H1 (cell line): ENCODE measurements around the gene TEX264.

Source experiments
- CHD2 ChIP-seq: IDR thresholded peaks from 2 replicates; pipeline ENCODE4 v1.6.1; 2012; ENCODE audit warnings: low read length, improper control_type of control experiment
- CTCF ChIP-seq, 3 experiments: IDR thresholded peaks; 1 replicate in 2 of 3; 2 replicates in 1 of 3; pipeline versions ENCODE4 v1.5.1 to v1.6.1; 2011; ENCODE audit warnings: low read length in 3 of 3, mild to moderate bottlenecking in 3 of 3, inconsistent platforms in 2 of 3, low read depth in 1 of 3, moderate library complexity in 1 of 3; ENCODE audit not compliant: insufficient read depth in 1 of 3; ENCODE audit errors: control extremely low read depth in 1 of 3
- EGR1 ChIP-seq: IDR thresholded peaks from 2 replicates; pipeline ENCODE4 v1.6.1; 2011; ENCODE audit warnings: low read depth, low read length, borderline replicate concordance
- EP300 ChIP-seq, 2 experiments: IDR thresholded peaks; 1 replicate in 1 of 2; 2 replicates in 1 of 2; pipeline ENCODE4 v1.6.1; 2011 to 2012; ENCODE audit warnings: low read depth in 2 of 2, low read length in 2 of 2, mild to moderate bottlenecking in 2 of 2, borderline replicate concordance in 1 of 2, inconsistent platforms in 1 of 2, moderate library complexity in 1 of 2
- GABPA ChIP-seq: IDR thresholded peaks from 2 replicates; pipeline ENCODE4 v1.6.1; 2011; ENCODE audit warnings: mild to moderate bottlenecking, low read length, moderate library complexity, borderline replicate concordance; ENCODE audit not compliant: insufficient read depth
- JUND ChIP-seq: IDR thresholded peaks from 2 replicates; pipeline ENCODE4 v1.6.1; 2011; ENCODE audit warnings: mild to moderate bottlenecking, improper control_type of control experiment, low read length
- NANOG ChIP-seq: IDR thresholded peaks from 2 replicates; pipeline ENCODE4 v1.6.1; 2011; ENCODE audit warnings: low read length, low read depth, mild to moderate bottlenecking, inconsistent platforms; ENCODE audit not compliant: insufficient read depth, poor library complexity, severe bottlenecking
- POLR2A ChIP-seq, 2 experiments: IDR thresholded peaks; 1 replicate in 1 of 2; 2 replicates in 1 of 2; pipeline ENCODE4 v1.6.1; 2011; ENCODE audit warnings: low read depth in 2 of 2, low read length in 2 of 2, mild to moderate bottlenecking in 2 of 2; ENCODE audit errors: control extremely low read depth in 1 of 2
- POLR2AphosphoS5 ChIP-seq: IDR thresholded peaks from 2 replicates; pipeline ENCODE4 v1.6.1; 2011; ENCODE audit warnings: low read depth, low read length
- SAP30 ChIP-seq: fragments of 300-600 bp; sonication (generic); IDR thresholded peaks from 2 replicates; pipeline ENCODE4 v1.7.1; 2012; ENCODE audit warnings: low read length, moderate library complexity, mild to moderate bottlenecking, inconsistent platforms; ENCODE audit not compliant: insufficient read depth, insufficient replicate concordance
- TAF1 ChIP-seq: IDR thresholded peaks from 2 replicates; pipeline ENCODE4 v1.6.1; 2011; ENCODE audit warnings: mild to moderate bottlenecking, low read depth, low read length

- no peak for TF ChIP-seq CTCF (IDR thresholded peaks at IDR 0.05; ENCODE audit: control extremely low read depth in 1 of 3, insufficient read depth in 1 of 3, low read depth in 1 of 3, low read length in 3 of 3)
- no peak for TF ChIP-seq GABPA
- no peak for TF ChIP-seq EGR1
- TF ChIP-seq SAP30 = no peak
- no peak for TF ChIP-seq TAF1
- TF ChIP-seq NANOG = no peak
- TF ChIP-seq POLR2A (IDR thresholded peaks at IDR 0.05; ENCODE audit: control extremely low read depth in 1 of 2, low read depth in 2 of 2, low read length in 2 of 2) = no peak
- no peak for TF ChIP-seq CHD2
- no peak for TF ChIP-seq EP300 (IDR thresholded peaks at IDR 0.05; ENCODE audit: borderline replicate concordance in 1 of 2, low read depth in 2 of 2, low read length in 2 of 2)
- TF ChIP-seq JUND = no peak
- TF ChIP-seq POLR2AphosphoS5 = no peak
These were observed 7.1 kb downstream of the TEX264 start for GRCh38 chr3:51678186-51678585.
